Cardiac muscle cell (in vitro differentiated cells and primary cell): Measurements from ENCODE around the gene AXIN2. TPM values are rescaled to one million over a fixed set of nuclear protein-coding genes. Genes with fewer than 3 reads are reported as not detected.

Source experiments
- DNase-seq, 2 donors: peaks; one replicate each; pipeline versions ENCODE4 v3.0.0 to v3.0.0-alpha.2; 2010 to 2017; ENCODE audit warnings: low read depth in 1 of 2, low spot score in 1 of 2
- H3K27ac ChIP-seq: fragments of 200-600 bp; sonication (generic); 2 replicates; pipeline ENCODE4 v1.5.1; 2016
- H3K27me3 ChIP-seq: fragments of 200-600 bp; sonication (generic); 2 replicates; pipeline ENCODE4 v1.6.0; 2016; ENCODE audit warnings: control low read depth
- H3K36me3 ChIP-seq: fragments of 200-600 bp; sonication (generic); 2 replicates; pipeline ENCODE4 v1.5.1; 2016; ENCODE audit warnings: control low read depth
- H3K4me1 ChIP-seq: fragments of 200-600 bp; sonication (generic); 2 replicates; pipeline ENCODE4 v1.8.1; 2017; ENCODE audit warnings: low read depth, mild to moderate bottlenecking, mixed run types
- H3K4me3 ChIP-seq: fragments of 200-600 bp; sonication (generic); 2 replicates; pipeline ENCODE4 v1.5.1; 2016; ENCODE audit warnings: mild to moderate bottlenecking
- H3K9me3 ChIP-seq: fragments of 200-600 bp; sonication (generic); 2 replicates; pipeline ENCODE4 v1.5.1; 2017; ENCODE audit warnings: low read depth, mild to moderate bottlenecking, control low read depth
- polyA plus RNA-seq: library from polyadenylated mRNA; unstranded; fragments of >200 nt; fragmentation: Nextera tagmentation; extraction: Ambion mirVana; gene quantifications from 2 replicates; pipeline ENCODE4 v1.2.1, GENCODE V29; 2016
- total RNA-seq: library from RNA; depleted of rRNA; stranded (reverse); fragments of >200 nt; gene quantifications from 2 replicates; pipeline ENCODE4 v1.2.3, GENCODE V29; 2016
- TF ChIP-seq, protein P1 (sequence below): IDR thresholded peaks from 2 replicates; pipeline ENCODE4 v1.5.1; 2012; ENCODE audit warnings: low read depth, mild to moderate bottlenecking, low read length

The AXIN2 gene
- total and polyA plus RNA-seq, 2 experiments from 2014 or later = 22.3 to 35.4 TPM

- H3K36me3 ChIP-seq = no peaks in the 10 kb centered on the region
- TF ChIP-seq, protein P1, sequence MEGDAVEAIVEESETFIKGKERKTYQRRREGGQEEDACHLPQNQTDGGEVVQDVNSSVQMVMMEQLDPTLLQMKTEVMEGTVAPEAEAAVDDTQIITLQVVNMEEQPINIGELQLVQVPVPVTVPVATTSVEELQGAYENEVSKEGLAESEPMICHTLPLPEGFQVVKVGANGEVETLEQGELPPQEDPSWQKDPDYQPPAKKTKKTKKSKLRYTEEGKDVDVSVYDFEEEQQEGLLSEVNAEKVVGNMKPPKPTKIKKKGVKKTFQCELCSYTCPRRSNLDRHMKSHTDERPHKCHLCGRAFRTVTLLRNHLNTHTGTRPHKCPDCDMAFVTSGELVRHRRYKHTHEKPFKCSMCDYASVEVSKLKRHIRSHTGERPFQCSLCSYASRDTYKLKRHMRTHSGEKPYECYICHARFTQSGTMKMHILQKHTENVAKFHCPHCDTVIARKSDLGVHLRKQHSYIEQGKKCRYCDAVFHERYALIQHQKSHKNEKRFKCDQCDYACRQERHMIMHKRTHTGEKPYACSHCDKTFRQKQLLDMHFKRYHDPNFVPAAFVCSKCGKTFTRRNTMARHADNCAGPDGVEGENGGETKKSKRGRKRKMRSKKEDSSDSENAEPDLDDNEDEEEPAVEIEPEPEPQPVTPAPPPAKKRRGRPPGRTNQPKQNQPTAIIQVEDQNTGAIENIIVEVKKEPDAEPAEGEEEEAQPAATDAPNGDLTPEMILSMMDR = peak; percentile 87
- H3K4me1 ChIP-seq = peaks cover 25% of the 10 kb centered on the region
- no peaks in the 10 kb centered on the region for H3K9me3 ChIP-seq
- peak overlapping the region; percentile 100 for H3K4me3 ChIP-seq
- DNase-seq = peak; percentile 78 to 92
- peak overlapping the region; percentile 19 for H3K27ac ChIP-seq
- H3K27me3 ChIP-seq = no peaks in the 10 kb centered on the region
Observed at GRCh38 chr17:65556014-65556909, 5.2 kb downstream of the AXIN2 start.

DNA sequence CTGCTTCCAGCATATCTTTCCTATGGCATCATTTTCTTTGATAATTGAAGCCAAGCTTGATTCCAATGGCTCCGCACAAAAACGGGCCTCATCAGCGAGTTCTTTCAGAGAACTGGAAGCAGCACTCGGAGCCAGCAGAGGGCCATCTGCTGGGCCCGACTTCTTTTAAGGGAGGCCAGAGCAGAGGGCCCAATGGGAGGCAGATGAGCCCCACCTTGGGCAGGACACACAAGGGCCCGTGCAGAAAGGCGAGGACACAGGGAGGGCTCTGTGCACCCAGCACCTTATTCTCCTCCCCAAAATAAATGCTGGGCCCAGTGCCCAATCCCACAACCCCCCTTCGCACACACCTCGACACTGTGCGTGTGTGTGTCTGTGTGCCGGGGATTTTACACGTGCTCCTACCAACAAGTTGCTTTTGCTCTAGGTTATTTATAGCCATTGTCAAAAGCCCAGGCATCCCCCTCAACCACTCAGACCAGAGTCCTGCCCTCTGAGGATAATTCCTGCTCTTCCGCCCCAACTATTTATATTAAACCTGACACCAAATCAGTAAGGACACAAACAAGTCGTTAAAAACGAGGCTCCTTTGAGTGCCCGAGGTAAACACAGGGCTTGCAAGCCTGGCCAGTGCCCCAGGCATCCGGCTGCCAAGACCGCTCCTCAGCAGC, 6.8 kb downstream of the AXIN2 start:
- H3K9me3 ChIP-seq = no peaks in the 10 kb centered on the region
- H3K36me3 ChIP-seq = no peaks in the 10 kb centered on the region
- H3K4me3 ChIP-seq = no peak overlapping the region
- TF ChIP-seq, protein P1 = peak; percentile 23
- H3K27me3 ChIP-seq = no peaks in the 10 kb centered on the region
- DNase-seq = peak in 1 of 2 donors; percentile 49
- no peak overlapping the region for H3K27ac ChIP-seq
- peaks cover 36% of the 10 kb centered on the region for H3K4me1 ChIP-seq

DNA sequence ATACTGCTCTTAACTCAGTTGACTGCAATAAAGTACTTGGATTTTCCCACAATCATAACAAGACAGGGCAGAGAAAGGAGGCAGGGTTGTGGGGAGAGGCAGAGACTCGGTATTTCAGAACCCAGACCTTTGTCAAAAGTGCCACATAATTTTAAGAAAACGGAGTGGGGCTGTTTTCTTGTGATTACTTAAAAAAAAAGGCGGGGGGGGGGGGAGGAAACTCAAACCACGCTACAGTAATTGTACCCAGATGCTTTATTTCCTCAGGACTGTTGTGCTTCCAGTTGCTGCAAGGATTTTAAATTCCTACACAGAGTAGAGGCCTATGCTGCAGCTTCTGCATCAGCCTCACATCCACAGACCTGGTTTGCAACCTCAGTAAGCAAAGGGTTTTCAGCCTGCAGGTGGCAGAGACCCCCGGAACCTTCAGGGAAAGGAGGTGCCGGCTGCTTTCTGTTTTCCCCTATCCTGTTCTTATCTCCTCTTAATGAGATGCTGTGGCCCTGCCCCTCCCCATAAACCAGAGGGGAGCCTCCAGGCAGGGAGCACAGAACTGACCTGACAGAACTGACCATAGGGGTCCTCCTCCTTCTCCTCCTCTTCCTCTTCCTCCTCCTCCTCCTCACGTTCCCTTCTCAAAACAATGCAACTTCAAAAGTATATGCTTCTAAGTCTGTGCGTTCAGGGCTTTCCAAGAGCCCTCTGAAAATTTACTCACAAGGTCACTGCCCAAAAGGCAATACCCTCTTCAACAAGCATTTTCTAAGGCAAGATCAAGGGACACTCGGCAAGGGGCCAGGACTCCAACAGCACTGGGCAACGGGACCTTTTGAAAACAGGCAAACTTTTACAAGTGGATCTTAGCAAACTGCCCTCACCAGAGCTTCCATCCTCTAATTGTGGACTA, 7.5 kb downstream of the AXIN2 start:
- TF ChIP-seq, protein P1 = no peak
- Histone ChIP-seq H3K4me3 (peak overlapping the region; percentile 3), H3K27me3 (no peaks in the 10 kb centered on the region), H3K4me1 (peaks cover 38% of the 10 kb centered on the region), H3K27ac (no peak overlapping the region), H3K36me3 (peaks cover 1% of the 10 kb centered on the region), H3K9me3 (no peaks in the 10 kb centered on the region)
- peak in 1 of 2 donors; percentile 32 for DNase-seq

- Histone ChIP-seq H3K27me3 (no peaks in the 10 kb centered on the region), H3K4me3 (no peak overlapping the region), H3K36me3 (peaks cover 9% of the 10 kb centered on the region), H3K9me3 (no peaks in the 10 kb centered on the region), H3K4me1 (peaks cover 37% of the 10 kb centered on the region), H3K27ac (no peak overlapping the region)
- TF ChIP-seq, protein P1 = no peak
- DNase-seq = peak in 1 of 2 donors; percentile 87
Observed at GRCh38 chr17:65553009-65553645, 8.3 kb downstream of the AXIN2 start.

- Histone ChIP-seq H3K27me3 (no peaks in the 10 kb centered on the region), H3K36me3 (peaks cover 16% of the 10 kb centered on the region), H3K4me3 (no peak overlapping the region), H3K9me3 (no peaks in the 10 kb centered on the region), H3K4me1 (peaks cover 38% of the 10 kb centered on the region), H3K27ac (no peak overlapping the region)
- TF ChIP-seq, protein P1 = no peak
- DNase-seq = no peak
Observed at GRCh38 chr17:65552214-65552613, 9.2 kb downstream of the AXIN2 start.
